Panc1 (cell line): ENCODE measurements around the gene TMEFF2.

Experiments
- TF ChIP-seq, protein P1 (sequence below): fragments of 450-650 bp; IDR thresholded peaks from 2 replicates; pipeline ENCODE4 v1.5.1; 2017; ENCODE audit warnings: mild to moderate bottlenecking
- TF ChIP-seq, protein P2 (sequence below), 2 experiments: IDR thresholded peaks; 2 replicates each; pipeline ENCODE4 v1.6.1; 2011 to 2012; ENCODE audit warnings: low read depth in 2 of 2, control low read depth in 1 of 2, low read length in 1 of 2, mild to moderate bottlenecking in 1 of 2, moderate library complexity in 1 of 2; ENCODE audit not compliant: insufficient read depth in 1 of 2

DNA sequence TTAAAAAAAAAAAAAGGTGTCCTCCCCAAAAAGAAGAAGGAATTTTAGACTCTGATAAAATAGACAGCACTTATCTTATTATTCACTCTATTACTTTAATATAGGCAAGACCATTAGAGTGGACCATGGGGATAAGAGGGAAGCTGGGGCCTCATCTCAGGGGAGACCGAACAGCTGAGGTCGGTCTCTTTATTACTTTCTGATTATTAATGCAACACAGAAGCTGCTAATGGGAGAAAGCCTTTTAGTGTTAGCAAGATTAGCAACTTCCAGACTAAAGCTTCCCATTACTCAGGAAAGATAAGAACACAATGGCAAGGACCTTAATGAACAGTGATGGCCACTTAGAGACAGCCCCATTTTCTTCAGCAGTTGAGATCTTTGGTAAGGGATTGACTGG is 135.5 kb downstream of the TMEFF2 start:
- TF ChIP-seq, protein P1, sequence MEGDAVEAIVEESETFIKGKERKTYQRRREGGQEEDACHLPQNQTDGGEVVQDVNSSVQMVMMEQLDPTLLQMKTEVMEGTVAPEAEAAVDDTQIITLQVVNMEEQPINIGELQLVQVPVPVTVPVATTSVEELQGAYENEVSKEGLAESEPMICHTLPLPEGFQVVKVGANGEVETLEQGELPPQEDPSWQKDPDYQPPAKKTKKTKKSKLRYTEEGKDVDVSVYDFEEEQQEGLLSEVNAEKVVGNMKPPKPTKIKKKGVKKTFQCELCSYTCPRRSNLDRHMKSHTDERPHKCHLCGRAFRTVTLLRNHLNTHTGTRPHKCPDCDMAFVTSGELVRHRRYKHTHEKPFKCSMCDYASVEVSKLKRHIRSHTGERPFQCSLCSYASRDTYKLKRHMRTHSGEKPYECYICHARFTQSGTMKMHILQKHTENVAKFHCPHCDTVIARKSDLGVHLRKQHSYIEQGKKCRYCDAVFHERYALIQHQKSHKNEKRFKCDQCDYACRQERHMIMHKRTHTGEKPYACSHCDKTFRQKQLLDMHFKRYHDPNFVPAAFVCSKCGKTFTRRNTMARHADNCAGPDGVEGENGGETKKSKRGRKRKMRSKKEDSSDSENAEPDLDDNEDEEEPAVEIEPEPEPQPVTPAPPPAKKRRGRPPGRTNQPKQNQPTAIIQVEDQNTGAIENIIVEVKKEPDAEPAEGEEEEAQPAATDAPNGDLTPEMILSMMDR, result no peak
- TF ChIP-seq, protein P2, sequence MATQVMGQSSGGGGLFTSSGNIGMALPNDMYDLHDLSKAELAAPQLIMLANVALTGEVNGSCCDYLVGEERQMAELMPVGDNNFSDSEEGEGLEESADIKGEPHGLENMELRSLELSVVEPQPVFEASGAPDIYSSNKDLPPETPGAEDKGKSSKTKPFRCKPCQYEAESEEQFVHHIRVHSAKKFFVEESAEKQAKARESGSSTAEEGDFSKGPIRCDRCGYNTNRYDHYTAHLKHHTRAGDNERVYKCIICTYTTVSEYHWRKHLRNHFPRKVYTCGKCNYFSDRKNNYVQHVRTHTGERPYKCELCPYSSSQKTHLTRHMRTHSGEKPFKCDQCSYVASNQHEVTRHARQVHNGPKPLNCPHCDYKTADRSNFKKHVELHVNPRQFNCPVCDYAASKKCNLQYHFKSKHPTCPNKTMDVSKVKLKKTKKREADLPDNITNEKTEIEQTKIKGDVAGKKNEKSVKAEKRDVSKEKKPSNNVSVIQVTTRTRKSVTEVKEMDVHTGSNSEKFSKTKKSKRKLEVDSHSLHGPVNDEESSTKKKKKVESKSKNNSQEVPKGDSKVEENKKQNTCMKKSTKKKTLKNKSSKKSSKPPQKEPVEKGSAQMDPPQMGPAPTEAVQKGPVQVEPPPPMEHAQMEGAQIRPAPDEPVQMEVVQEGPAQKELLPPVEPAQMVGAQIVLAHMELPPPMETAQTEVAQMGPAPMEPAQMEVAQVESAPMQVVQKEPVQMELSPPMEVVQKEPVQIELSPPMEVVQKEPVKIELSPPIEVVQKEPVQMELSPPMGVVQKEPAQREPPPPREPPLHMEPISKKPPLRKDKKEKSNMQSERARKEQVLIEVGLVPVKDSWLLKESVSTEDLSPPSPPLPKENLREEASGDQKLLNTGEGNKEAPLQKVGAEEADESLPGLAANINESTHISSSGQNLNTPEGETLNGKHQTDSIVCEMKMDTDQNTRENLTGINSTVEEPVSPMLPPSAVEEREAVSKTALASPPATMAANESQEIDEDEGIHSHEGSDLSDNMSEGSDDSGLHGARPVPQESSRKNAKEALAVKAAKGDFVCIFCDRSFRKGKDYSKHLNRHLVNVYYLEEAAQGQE (IDR thresholded peaks at IDR 0.05; ENCODE audit: insufficient read depth in 1 of 2, low read depth in 2 of 2, low read length in 1 of 2), result no peak
